WTC11 (cell line): ENCODE measurements around the gene NT5DC4.

ENCODE experiments used
- CREB1 ChIP-seq: sonication (generic); formaldehyde crosslinking; IDR thresholded peaks from 2 replicates; pipeline ENCODE4 v1.8.0; 2023; ENCODE audit warnings: mild to moderate bottlenecking, missing genetic modification reagents
- CTCF ChIP-seq: fragments of 200-600 bp; IDR thresholded peaks from 2 replicates; pipeline ENCODE4 v1.8.0; 2022; ENCODE audit warnings: antibody characterized with exemption
- E2F1 ChIP-seq: sonication (generic); formaldehyde crosslinking; IDR thresholded peaks from 2 replicates; pipeline ENCODE4 v1.8.0; 2022; ENCODE audit warnings: mild to moderate bottlenecking, missing genetic modification reagents
- MYBL2 ChIP-seq: sonication (generic); formaldehyde crosslinking; IDR thresholded peaks from 2 replicates; pipeline ENCODE4 v1.8.1; 2023; ENCODE audit warnings: mild to moderate bottlenecking, moderate library complexity, missing genetic modification reagents
- NR1H2 ChIP-seq: sonication (generic); formaldehyde crosslinking; IDR thresholded peaks from 2 replicates; pipeline ENCODE4 v1.9.0; 2021; ENCODE audit warnings: mild to moderate bottlenecking, moderate library complexity, missing genetic modification reagents
- SMAD4 ChIP-seq: sonication (generic); formaldehyde crosslinking; IDR thresholded peaks from 2 replicates; pipeline ENCODE4 v1.8.0; 2022; ENCODE audit warnings: mild to moderate bottlenecking, missing genetic modification reagents
- SP1 ChIP-seq: sonication (generic); formaldehyde crosslinking; conservative IDR thresholded peaks from 2 replicates; pipeline ENCODE4 v1.8.1; 2022; ENCODE audit warnings: missing genetic modification reagents
- TEAD4 ChIP-seq: sonication (generic); formaldehyde crosslinking; IDR thresholded peaks from 2 replicates; pipeline ENCODE4 v1.8.0; 2022; ENCODE audit warnings: mild to moderate bottlenecking, missing genetic modification reagents
- ZBTB21 ChIP-seq: sonication (generic); formaldehyde crosslinking; IDR thresholded peaks from 2 replicates; pipeline ENCODE4 v1.8.1; 2023; ENCODE audit warnings: mild to moderate bottlenecking, missing genetic modification reagents, borderline replicate concordance
- ZNF219 ChIP-seq: sonication (generic); formaldehyde crosslinking; IDR thresholded peaks from 2 replicates; pipeline ENCODE4 v1.8.0; 2023; ENCODE audit warnings: missing genetic modification reagents, mild to moderate bottlenecking, borderline replicate concordance

GRCh38 chr2:112787729-112788393 lies 67.0 kb downstream of the NT5DC4 start:
- TF ChIP-seq MYBL2 (no peak), ZNF219 (CRISPR knock-in tag) (no peak), CTCF (no peak), SP1 (CRISPR knock-in tag) (no peak), SMAD4 (CRISPR knock-in tag) (no peak), CREB1 (no peak), NR1H2 (CRISPR knock-in tag) (no peak), ZBTB21 (CRISPR knock-in tag) (no peak), E2F1 (no peak), TEAD4 (CRISPR knock-in tag) (no peak)
